Endodermal cell (in vitro differentiated cells): ENCODE data around the gene GTF2H1. TPM values are rescaled to one million over a fixed set of nuclear protein-coding genes. Genes with fewer than 3 reads are reported as not detected.

Source experiments
- DNase-seq: peaks from one replicate; pipeline ENCODE4 v3.0.0-alpha.2; 2017
- H3K27ac ChIP-seq: 2 replicates; pipeline ENCODE4 v1.5.1; 2013; ENCODE audit warnings: mild to moderate bottlenecking, low read depth, low read length, moderate library complexity
- H3K27me3 ChIP-seq: 2 replicates; pipeline ENCODE4 v1.6.1; 2013; ENCODE audit warnings: mild to moderate bottlenecking, low read length, moderate library complexity; ENCODE audit not compliant: insufficient read depth, control insufficient read depth, poor library complexity, severe bottlenecking
- H3K36me3 ChIP-seq: 2 replicates; pipeline ENCODE4 v1.7.0; 2013; ENCODE audit warnings: mild to moderate bottlenecking, low read length, moderate library complexity; ENCODE audit not compliant: control insufficient read depth, insufficient read depth
- H3K4me1 ChIP-seq: one replicate; pipeline ENCODE4 v1.7.0; 2013; ENCODE audit warnings: low read length; ENCODE audit not compliant: control insufficient read depth, insufficient read depth
- H3K4me3 ChIP-seq: 2 replicates; pipeline ENCODE4 v1.5.1; 2013; ENCODE audit warnings: mild to moderate bottlenecking, low read length, moderate library complexity
- H3K9ac ChIP-seq: 2 replicates; pipeline ENCODE4 v1.6.1; 2013; ENCODE audit warnings: mild to moderate bottlenecking, low read length, moderate library complexity; ENCODE audit not compliant: poor library complexity, severe bottlenecking; ENCODE audit errors: extremely low read depth
- H3K9me3 ChIP-seq: 2 replicates; pipeline ENCODE4 v1.6.1; 2013; ENCODE audit warnings: mild to moderate bottlenecking, low read length, moderate library complexity; ENCODE audit not compliant: control insufficient read depth
- H3K27ac Mint-ChIP-seq: 2 replicates; pipeline ENCODE4 v1.8.0; 2020; ENCODE audit warnings: mixed read lengths
- H3K27me3 Mint-ChIP-seq: 2 replicates; pipeline ENCODE4 v1.8.0; 2021; ENCODE audit warnings: mild to moderate bottlenecking, mixed read lengths; ENCODE audit not compliant: insufficient read depth
- H3K36me3 Mint-ChIP-seq: 2 replicates; pipeline ENCODE4 v1.8.0; 2020; ENCODE audit warnings: low read depth, mixed read lengths
- H3K4me1 Mint-ChIP-seq: 2 replicates; pipeline ENCODE4 v1.8.0; 2020; ENCODE audit warnings: mixed read lengths
- H3K4me3 Mint-ChIP-seq: 2 replicates; pipeline ENCODE4 v1.8.0; 2020; ENCODE audit warnings: mild to moderate bottlenecking, moderate library complexity, mixed read lengths
- H3K9me3 Mint-ChIP-seq: 2 replicates; pipeline ENCODE4 v1.8.0; 2020; ENCODE audit warnings: mild to moderate bottlenecking, mixed read lengths
- WGBS, 2 experiments: methylation state at CpG; one replicate each; pipeline versions ENCODE4 v1.1.5 to v1.1.7; 2013; ENCODE audit warnings: missing lambda C conversion rate in 2 of 2, mixed read lengths in 1 of 2; ENCODE audit not compliant: insufficient coverage in 1 of 2, insufficient read length in 1 of 2; 5-methylcytosine and 5-hydroxymethylcytosine counted together
- total RNA-seq, 2 donors: library from RNA; stranded (reverse); fragmentation: NEBNext Ultra II Directional in 1 of 2; extraction: Animal tissue kit (Norgen Biotek cat#: 25700) in 1 of 2; gene quantifications; 2 replicates in 1 of 2; 3 replicates in 1 of 2; pipeline ENCODE4 v1.2.1, GENCODE V29; 2021
- TF ChIP-seq, protein P1 (sequence below): fragments of 200-600 bp; sonication (generic); conservative IDR thresholded peaks from 2 replicates; pipeline ENCODE4 v1.5.0; 2021; ENCODE audit warnings: antibody characterized with exemption, mild to moderate bottlenecking

GTF2H1 gene
- total RNA-seq, 2 donors from 2014 or later = 25.7 to 31.5 TPM

DNA sequence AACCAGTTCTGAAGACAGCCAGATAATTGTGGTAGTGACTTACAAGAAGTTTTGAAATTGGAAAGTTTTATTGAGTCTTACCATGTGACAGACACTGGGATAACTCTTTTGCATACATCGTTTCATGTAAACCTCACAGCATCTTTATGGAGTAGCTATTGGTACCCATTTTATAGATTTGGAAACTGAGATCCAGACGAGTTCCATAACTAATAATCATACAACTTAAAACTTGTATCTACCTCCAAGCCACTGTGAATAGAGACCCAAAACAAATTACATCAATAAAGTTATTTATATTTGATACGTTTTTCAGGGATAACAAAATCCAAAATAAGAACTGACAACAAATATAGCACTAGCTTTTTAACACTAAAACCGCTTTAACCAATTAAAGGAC is 36.3 kb downstream of the GTF2H1 start:
- H3K27ac ChIP-seq = no peak overlapping the region
- TF ChIP-seq, protein P1, sequence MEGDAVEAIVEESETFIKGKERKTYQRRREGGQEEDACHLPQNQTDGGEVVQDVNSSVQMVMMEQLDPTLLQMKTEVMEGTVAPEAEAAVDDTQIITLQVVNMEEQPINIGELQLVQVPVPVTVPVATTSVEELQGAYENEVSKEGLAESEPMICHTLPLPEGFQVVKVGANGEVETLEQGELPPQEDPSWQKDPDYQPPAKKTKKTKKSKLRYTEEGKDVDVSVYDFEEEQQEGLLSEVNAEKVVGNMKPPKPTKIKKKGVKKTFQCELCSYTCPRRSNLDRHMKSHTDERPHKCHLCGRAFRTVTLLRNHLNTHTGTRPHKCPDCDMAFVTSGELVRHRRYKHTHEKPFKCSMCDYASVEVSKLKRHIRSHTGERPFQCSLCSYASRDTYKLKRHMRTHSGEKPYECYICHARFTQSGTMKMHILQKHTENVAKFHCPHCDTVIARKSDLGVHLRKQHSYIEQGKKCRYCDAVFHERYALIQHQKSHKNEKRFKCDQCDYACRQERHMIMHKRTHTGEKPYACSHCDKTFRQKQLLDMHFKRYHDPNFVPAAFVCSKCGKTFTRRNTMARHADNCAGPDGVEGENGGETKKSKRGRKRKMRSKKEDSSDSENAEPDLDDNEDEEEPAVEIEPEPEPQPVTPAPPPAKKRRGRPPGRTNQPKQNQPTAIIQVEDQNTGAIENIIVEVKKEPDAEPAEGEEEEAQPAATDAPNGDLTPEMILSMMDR = no peak
- H3K9me3 ChIP-seq = no peaks in the 10 kb centered on the region
- no peak overlapping the region for H3K4me3 ChIP-seq
- no peaks in the 10 kb centered on the region for H3K4me1 ChIP-seq
- H3K4me3 Mint-ChIP-seq = no peak overlapping the region
- H3K4me1 Mint-ChIP-seq = no peaks in the 10 kb centered on the region
- peaks cover 71% of the 10 kb centered on the region for H3K36me3 ChIP-seq
- no peak overlapping the region for H3K27ac Mint-ChIP-seq
- H3K36me3 Mint-ChIP-seq = peaks cover 59% of the 10 kb centered on the region
- no peaks in the 10 kb centered on the region for H3K9me3 Mint-ChIP-seq
- no peak overlapping the region for H3K9ac ChIP-seq
- H3K27me3 Mint-ChIP-seq = no peaks in the 10 kb centered on the region
- DNase-seq = no peak
- no peaks in the 10 kb centered on the region for H3K27me3 ChIP-seq
- WGBS, 2 experiments = 92 to 100% methylated on average over 1 to 2 of the region's 4 CpGs

DNA sequence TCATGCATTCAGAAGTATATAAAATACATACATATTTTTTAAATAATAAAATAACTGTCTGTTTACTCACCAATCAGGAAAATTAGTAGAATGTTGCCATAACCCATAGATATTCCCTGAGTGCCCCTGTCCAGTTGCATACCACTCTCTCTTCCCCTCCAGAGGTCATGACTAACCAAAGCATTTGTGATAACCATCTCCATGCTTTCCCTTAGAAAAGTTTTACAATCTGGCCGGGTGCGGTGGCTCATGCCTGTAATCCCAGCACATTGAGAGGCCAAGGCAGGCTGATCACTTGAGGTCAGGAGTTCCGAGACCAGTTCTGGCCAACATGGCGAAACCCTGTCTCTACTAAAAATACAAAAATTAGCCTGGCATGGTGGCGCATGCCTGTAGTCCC is 38.8 kb downstream of the GTF2H1 start:
- Histone ChIP-seq H3K27me3 (no peaks in the 10 kb centered on the region), H3K4me1 (no peaks in the 10 kb centered on the region), H3K9me3 (no peaks in the 10 kb centered on the region), H3K36me3 (peaks cover 77% of the 10 kb centered on the region), H3K4me3 (no peak overlapping the region), H3K27ac (no peak overlapping the region), H3K9ac (no peak overlapping the region)
- Mint-ChIP-seq H3K36me3 (peaks cover 61% of the 10 kb centered on the region), H3K27me3 (no peaks in the 10 kb centered on the region), H3K4me3 (no peak overlapping the region), H3K4me1 (no peaks in the 10 kb centered on the region), H3K9me3 (no peaks in the 10 kb centered on the region), H3K27ac (no peak overlapping the region)
- no peak for DNase-seq
- WGBS, 2 experiments = 83 to 99% methylated on average over 5 of the region's 5 CpGs
- TF ChIP-seq, protein P1 = no peak

DNA sequence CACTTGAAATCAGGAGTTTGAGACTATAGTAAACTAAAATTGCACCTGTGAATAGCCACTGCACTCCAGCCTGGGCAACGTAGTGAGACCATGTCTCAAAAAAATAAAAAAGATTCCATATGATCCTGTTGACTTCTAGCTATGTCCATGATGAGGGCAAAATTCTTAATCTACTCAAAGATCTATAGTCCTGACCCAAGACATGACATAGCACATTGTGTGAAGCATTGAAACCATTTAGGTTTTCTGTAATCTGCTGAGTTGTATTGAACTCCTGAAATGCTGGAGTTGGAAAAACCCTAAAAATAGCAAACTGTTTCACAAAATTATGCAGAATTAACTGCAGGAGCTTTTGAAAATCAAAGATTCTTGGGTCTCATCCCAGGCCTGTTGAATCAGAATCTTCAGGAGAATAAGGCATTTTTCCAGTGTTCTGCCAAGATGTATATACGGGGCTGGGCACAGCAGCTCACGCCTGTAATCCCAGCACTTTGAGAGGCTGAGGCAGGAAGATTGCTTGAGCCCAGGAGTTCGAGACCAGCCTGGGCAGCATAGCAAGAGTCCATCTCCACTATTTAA is 42.2 kb downstream of the GTF2H1 start:
- Histone ChIP-seq H3K36me3 (peaks cover 62% of the 10 kb centered on the region), H3K4me1 (no peaks in the 10 kb centered on the region), H3K9me3 (no peaks in the 10 kb centered on the region), H3K27me3 (no peaks in the 10 kb centered on the region), H3K9ac (no peak overlapping the region), H3K4me3 (no peak overlapping the region), H3K27ac (no peak overlapping the region)
- Mint-ChIP-seq H3K36me3 (peaks cover 48% of the 10 kb centered on the region), H3K9me3 (no peaks in the 10 kb centered on the region), H3K27me3 (no peaks in the 10 kb centered on the region), H3K4me1 (no peaks in the 10 kb centered on the region), H3K4me3 (no peak overlapping the region), H3K27ac (no peak overlapping the region)
- DNase-seq = no peak
- TF ChIP-seq, protein P1 = no peak
- 93 to 99% methylated on average over 1 to 4 of the region's 4 CpGs for WGBS, 2 experiments
